Measurements from ENCODE around the gene NSUN7.

GRCh38 chr4:40778090-40778489 lies 28.3 kb downstream of the NSUN7 start:
- TF ChIP-seq CTCF (IDR thresholded peaks at IDR 0.05; ENCODE audit: low read depth, low read length, missing input control): no peak
- no peak for TF ChIP-seq JUND (IDR thresholded peaks at IDR 0.05)
- no peak for TF ChIP-seq YY1 (IDR thresholded peaks at IDR 0.05)
- no peak for TF ChIP-seq NR2F2 (IDR thresholded peaks at IDR 0.05)
- TF ChIP-seq SP1 (IDR thresholded peaks at IDR 0.05): no peak
- TF ChIP-seq, protein P1, sequence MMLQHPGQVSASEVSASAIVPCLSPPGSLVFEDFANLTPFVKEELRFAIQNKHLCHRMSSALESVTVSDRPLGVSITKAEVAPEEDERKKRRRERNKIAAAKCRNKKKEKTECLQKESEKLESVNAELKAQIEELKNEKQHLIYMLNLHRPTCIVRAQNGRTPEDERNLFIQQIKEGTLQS (IDR thresholded peaks at IDR 0.05): no peak
- TF ChIP-seq, protein P2, sequence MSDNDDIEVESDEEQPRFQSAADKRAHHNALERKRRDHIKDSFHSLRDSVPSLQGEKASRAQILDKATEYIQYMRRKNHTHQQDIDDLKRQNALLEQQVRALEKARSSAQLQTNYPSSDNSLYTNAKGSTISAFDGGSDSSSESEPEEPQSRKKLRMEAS (IDR thresholded peaks at IDR 0.05): no peak
- no peak for TF ChIP-seq GABPA (IDR thresholded peaks at IDR 0.05 in 1 of 2, conservative IDR thresholded peaks at IDR 0.05 in 1 of 2)
- TF ChIP-seq RAD21 (IDR thresholded peaks at IDR 0.05): no peak
- TF ChIP-seq TAF1 (conservative IDR thresholded peaks at IDR 0.05): no peak
- TF ChIP-seq REST (IDR thresholded peaks at IDR 0.05): no peak
- TF ChIP-seq, protein P3, sequence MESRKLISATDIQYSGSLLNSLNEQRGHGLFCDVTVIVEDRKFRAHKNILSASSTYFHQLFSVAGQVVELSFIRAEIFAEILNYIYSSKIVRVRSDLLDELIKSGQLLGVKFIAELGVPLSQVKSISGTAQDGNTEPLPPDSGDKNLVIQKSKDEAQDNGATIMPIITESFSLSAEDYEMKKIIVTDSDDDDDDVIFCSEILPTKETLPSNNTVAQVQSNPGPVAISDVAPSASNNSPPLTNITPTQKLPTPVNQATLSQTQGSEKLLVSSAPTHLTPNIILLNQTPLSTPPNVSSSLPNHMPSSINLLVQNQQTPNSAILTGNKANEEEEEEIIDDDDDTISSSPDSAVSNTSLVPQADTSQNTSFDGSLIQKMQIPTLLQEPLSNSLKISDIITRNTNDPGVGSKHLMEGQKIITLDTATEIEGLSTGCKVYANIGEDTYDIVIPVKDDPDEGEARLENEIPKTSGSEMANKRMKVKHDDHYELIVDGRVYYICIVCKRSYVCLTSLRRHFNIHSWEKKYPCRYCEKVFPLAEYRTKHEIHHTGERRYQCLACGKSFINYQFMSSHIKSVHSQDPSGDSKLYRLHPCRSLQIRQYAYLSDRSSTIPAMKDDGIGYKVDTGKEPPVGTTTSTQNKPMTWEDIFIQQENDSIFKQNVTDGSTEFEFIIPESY (IDR thresholded peaks at IDR 0.05): no peak
- no peak for TF ChIP-seq RXRA (IDR thresholded peaks at IDR 0.05)
